Neural cell (in vitro differentiated cells): ENCODE measurements around the gene DGKD.

Experiments
- MXI1 ChIP-seq: fragments of 450-650 bp; conservative IDR thresholded peaks from 2 replicates; pipeline ENCODE4 v1.6.1; 2014; ENCODE audit warnings: antibody characterized with exemption, mild to moderate bottlenecking; ENCODE audit not compliant: poor library complexity, severe bottlenecking
- POLR2AphosphoS5 ChIP-seq: IDR thresholded peaks from 2 replicates; pipeline ENCODE4 v1.6.1; 2012
- RAD21 ChIP-seq: fragments of 450-650 bp; conservative IDR thresholded peaks from 2 replicates; pipeline ENCODE4 v1.6.1; 2014; ENCODE audit warnings: antibody characterized with exemption, mild to moderate bottlenecking, moderate library complexity
- SMC3 ChIP-seq: fragments of 450-650 bp; conservative IDR thresholded peaks from 2 replicates; pipeline ENCODE4 v1.6.1; 2014; ENCODE audit warnings: antibody characterized with exemption, mild to moderate bottlenecking, moderate library complexity; ENCODE audit not compliant: poor library complexity
- TF ChIP-seq, protein P1 (sequence below): fragments of 450-650 bp; IDR thresholded peaks from 2 replicates; pipeline ENCODE4 v1.5.1; 2014; ENCODE audit warnings: antibody characterized with exemption, mild to moderate bottlenecking, moderate library complexity; ENCODE audit not compliant: poor library complexity, severe bottlenecking

DNA sequence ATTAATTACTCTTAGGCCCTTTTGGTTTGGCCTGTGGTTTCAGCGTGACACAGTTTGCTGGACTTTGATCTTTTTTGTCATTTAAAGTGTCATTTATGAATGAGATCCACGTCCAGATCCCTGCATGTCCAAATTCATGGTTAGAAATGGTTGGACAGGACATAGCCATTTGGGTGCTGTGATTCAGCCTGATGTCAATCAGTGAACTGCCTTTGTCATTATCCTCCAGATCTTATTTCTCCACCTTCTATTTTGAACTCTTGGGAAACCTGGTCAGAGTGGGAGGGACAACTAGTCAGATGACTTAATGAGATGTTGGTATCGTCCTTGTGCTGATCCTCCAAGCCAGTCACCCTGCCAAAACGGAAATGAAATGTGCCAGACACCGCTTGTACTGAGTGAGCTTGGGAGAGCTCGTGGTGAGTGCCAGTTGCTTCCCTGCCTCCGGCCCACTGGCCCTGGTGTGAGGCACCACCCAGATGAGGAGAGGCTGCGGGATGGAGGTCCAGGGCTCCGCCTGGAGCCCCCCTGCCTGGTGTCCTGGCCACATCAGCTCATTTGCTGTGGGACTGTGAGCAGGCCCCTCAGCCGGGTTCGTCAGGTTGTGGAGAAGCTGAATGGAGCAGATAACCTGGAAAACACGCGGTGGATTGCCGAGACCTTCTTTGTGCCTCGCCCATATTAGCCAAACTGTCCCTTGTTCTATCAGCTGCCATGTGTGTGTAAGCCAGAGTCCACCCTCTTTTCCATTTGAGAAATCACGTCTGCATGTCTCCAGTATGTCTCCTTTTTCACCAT is 70.1 kb downstream of the DGKD start:
- TF ChIP-seq SMC3 (no peak), POLR2AphosphoS5 (no peak), RAD21 (no peak), MXI1 (no peak)
- TF ChIP-seq, protein P1, sequence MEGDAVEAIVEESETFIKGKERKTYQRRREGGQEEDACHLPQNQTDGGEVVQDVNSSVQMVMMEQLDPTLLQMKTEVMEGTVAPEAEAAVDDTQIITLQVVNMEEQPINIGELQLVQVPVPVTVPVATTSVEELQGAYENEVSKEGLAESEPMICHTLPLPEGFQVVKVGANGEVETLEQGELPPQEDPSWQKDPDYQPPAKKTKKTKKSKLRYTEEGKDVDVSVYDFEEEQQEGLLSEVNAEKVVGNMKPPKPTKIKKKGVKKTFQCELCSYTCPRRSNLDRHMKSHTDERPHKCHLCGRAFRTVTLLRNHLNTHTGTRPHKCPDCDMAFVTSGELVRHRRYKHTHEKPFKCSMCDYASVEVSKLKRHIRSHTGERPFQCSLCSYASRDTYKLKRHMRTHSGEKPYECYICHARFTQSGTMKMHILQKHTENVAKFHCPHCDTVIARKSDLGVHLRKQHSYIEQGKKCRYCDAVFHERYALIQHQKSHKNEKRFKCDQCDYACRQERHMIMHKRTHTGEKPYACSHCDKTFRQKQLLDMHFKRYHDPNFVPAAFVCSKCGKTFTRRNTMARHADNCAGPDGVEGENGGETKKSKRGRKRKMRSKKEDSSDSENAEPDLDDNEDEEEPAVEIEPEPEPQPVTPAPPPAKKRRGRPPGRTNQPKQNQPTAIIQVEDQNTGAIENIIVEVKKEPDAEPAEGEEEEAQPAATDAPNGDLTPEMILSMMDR: no peak
